ENCODE data around the gene PAK3.

DNA sequence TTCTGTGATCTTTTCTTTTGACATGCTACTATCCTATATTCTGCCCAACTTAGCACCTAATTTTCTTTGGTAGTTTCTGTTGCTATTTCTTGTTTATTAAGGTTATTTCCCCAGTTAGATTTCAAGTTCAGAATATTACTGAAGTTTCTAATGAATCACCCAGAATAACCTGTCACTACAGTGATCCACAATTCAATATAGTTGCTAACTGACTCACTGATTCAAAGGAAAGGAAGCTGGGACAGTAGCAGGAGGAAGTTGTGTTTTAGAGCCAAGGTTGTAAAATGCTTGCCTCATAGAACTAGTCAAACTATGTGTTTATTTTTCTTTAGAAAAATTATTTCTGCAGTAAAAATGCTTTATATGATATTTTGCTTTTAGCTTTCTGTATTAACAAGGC is 37.4 kb downstream of the PAK3 start:
- TF ChIP-seq, protein P1, sequence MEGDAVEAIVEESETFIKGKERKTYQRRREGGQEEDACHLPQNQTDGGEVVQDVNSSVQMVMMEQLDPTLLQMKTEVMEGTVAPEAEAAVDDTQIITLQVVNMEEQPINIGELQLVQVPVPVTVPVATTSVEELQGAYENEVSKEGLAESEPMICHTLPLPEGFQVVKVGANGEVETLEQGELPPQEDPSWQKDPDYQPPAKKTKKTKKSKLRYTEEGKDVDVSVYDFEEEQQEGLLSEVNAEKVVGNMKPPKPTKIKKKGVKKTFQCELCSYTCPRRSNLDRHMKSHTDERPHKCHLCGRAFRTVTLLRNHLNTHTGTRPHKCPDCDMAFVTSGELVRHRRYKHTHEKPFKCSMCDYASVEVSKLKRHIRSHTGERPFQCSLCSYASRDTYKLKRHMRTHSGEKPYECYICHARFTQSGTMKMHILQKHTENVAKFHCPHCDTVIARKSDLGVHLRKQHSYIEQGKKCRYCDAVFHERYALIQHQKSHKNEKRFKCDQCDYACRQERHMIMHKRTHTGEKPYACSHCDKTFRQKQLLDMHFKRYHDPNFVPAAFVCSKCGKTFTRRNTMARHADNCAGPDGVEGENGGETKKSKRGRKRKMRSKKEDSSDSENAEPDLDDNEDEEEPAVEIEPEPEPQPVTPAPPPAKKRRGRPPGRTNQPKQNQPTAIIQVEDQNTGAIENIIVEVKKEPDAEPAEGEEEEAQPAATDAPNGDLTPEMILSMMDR (IDR thresholded peaks at IDR 0.05 in 4 of 5, conservative IDR thresholded peaks at IDR 0.05 in 1 of 5) = no peak
- TF ChIP-seq POLR2A (IDR thresholded peaks at IDR 0.05) = no peak

Measured in gastrocnemius medialis (tissue), 4 donors.